H4 (cell line): ENCODE data around the gene ADARB1. TPM values are rescaled to one million over a fixed set of nuclear protein-coding genes. Genes with fewer than 3 reads are reported as not detected.
"Not testable (repeated sequence)": the region's sequence is repeated elsewhere in the genome, so short reads cannot be mapped to it uniquely, and the experiment has no call there.

ENCODE experiments used
- DNase-seq: peaks from one replicate; pipeline ENCODE4 v3.0.0-alpha.2; 2015; ENCODE audit warnings: low spot score
- total RNA-seq: library from RNA; depleted of rRNA; stranded (reverse); fragments of >200 nt; shearing (Covaris generic); gene quantifications from 2 replicates; pipeline ENCODE4 v1.2.3, GENCODE V29; 2014; rRNA removed

ADARB1 gene, protein sequence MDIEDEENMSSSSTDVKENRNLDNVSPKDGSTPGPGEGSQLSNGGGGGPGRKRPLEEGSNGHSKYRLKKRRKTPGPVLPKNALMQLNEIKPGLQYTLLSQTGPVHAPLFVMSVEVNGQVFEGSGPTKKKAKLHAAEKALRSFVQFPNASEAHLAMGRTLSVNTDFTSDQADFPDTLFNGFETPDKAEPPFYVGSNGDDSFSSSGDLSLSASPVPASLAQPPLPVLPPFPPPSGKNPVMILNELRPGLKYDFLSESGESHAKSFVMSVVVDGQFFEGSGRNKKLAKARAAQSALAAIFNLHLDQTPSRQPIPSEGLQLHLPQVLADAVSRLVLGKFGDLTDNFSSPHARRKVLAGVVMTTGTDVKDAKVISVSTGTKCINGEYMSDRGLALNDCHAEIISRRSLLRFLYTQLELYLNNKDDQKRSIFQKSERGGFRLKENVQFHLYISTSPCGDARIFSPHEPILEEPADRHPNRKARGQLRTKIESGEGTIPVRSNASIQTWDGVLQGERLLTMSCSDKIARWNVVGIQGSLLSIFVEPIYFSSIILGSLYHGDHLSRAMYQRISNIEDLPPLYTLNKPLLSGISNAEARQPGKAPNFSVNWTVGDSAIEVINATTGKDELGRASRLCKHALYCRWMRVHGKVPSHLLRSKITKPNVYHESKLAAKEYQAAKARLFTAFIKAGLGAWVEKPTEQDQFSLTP
- 5.5 and 10.2 TPM in 2 replicates for total RNA-seq

DNA sequence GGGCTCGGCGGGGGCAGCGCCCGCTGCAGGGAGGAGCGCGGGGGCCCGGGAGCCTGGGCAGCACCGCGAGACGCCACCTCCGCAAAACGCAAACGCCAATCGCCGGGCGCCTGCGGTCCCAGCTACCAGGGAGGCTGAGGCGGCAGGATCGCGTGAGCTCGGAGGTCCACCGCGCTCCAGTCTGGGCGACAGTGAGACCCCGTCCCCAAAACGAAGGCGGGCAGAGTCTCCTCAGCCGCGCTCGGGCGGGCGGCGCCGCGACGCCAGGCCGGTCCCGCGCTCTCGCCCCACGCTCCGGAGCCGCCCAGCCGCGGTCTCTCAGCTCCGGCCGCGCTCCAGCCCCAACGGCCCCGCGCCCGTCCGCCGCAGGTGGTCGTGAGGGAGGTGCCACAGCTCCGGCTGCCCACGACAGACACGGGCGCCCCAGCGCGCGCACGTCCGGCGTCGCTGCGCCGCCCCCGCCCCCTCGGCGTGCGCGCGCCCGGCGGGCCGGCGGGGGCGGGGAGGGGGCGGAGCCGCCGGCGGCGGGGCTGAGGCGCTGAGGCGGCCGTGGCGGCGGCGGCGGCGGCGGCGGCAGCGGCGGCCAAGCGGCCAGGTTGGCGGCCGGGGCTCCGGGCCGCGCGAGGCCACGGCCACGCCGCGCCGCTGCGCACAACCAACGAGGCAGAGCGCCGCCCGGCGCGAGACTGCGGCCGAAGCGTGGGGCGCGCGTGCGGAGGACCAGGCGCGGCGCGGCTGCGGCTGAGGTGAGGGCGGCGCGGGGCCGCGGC, at the start of gene ADARB1:
TSS of gene ADARB1 (plus strand) at position 533 of the 770 bp plus-strand sequence. CDS start 97,077 bp downstream, outside the sequence.
- no peak for DNase-seq

DNA sequence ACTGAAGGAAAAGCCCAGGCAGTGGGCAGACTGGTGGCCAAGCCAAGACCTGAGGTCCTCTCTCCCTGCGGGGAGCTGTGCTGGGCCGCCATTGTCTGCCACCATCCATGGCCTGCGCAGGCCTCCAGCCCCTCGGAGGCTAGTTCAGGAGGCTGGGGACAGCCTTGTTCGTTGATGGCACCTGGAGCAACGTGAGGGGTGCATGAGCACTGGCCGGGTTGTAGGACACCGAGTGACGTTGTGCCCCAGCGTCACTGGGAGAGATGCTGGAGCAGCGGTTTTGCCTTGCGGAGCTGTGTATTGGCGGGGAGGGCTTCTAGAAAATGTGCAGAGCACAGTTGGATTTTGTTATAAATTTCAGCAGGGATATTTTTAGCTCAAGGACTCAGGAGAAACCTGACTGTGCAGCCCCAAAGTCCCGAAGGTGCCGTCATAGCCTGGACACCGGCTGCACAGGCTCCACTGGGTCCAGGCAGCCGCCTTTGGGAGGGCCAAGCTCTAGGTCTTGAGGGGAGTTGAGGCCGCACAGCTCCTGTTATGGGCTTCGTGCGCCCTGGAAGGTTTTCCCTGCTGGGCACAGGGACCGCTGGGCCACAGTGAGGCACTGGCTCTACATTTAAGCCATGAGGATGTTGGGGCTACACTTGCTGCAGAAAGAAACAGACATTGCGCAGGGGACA, 48.2 kb upstream of the ADARB1 start:
- DNase-seq, result no peak

DNA sequence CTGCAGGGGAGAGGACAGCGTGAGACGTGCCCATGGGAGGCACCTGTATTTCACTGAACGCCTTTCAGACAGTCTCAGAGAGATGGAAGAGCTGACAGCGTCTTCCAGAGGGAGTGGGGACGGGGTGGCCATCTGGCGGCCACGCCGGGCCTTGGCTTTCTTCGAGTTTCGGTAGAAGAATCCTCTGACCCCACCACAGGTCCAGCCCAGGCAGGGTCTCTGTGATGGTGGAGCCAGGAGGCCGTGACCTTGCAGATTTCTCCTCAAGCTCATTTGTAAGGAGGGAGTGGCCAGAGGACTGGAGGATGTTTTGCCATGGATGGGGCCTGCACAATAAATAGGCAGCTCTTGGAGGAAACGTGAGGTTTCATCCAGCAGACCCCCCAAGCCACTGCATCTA, 47.6 kb upstream of the ADARB1 start:
- no peak for DNase-seq

DNA sequence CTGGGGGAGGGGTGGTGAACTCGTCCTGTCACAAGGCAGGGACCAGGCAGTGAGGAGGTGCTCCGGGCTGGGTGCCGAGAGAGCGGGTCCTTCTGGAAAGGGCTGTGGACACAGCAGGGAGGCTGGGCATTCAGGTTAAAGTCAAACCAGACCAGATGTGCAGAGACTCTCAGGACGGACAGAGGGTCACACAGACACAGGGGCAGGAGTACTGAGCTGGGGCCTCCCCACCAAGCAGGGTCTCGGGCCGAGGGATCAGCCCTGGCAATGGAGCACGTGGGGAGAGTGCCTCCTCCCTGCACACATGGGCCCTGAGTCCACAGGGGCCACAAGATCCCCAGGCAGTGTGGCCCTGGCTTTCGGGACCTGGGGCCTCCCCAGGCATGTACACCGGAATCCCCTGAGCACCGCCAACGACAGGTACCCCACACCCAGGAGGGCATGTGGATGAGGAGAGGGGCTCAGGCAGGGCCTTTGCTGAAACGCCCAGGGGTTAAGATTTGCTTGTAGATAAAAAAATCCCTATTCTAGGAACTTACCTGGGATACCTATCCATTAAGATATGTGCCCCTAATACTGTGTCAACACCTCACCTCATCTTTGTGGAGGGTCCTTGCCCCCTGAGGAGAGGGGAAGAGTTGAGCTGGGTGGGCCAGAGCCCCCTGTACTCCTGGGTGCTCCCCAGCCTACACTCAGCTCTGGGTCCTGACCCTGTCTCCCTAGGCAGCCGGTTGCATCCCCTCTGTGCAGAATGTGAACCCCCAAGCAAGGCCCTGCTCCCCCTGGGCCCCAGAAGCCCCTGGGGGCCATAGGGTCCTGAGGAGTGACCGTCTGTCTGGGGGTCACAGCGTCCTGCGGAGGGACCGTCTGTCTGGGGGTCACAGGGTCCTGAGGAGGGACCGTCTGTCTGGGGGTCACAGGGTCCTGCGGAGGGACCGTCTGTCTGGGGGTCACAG, 46.9 kb upstream of the ADARB1 start:
- no peak for DNase-seq

DNA sequence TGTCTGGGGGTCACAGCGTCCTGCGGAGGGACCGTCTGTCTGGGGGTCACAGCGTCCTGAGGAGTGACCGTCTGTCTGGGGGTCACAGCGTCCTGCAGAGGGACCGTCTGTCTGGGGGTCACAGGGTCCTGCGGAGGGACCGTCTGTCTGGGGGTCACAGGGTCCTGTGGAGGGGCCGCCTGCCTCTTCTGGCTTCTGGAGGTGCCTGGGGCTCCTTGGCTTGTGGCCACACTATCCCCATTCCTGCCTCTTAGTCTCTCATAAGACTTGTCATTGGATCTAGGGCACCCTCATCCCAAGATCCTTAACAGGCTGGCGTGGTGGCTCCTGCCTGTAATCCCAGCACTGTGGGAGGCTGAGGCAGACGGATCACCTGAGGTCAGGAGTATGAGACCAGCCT, 45.7 kb upstream of the ADARB1 start:
- DNase-seq, result not testable (repeated sequence)

DNA sequence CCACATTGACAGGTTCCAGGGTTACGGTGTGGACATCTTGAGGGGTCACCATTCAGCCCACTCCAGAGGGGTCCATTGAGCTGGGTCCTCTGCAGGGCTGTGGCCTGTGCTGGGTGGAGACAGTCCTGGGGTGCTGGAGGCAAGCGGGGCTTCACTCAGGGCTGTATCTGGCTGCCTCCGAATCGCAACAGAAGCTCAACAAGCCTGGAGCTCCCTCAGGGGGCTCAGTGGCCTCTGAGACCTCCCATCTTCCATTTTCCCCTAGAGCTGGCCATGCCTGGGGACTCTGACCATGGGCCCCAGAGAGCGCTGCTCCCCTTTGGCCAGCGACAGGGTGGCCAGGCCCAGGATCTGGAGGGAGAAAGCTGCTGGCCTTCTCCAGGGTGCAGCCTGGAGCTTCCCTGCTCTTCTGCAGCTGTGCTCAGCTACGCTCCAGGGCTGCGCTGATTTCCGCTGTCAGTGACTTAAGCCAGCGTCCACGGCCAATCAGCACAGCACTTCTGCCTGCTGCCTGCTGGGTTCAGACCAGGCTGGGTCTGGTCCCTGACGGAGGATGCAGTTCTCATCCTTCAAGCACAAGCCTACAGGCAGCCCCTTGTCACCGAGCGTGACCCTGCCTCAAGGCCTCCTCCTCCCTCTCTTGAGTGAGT, 45.0 kb upstream of the ADARB1 start:
- DNase-seq, result no peak

DNA sequence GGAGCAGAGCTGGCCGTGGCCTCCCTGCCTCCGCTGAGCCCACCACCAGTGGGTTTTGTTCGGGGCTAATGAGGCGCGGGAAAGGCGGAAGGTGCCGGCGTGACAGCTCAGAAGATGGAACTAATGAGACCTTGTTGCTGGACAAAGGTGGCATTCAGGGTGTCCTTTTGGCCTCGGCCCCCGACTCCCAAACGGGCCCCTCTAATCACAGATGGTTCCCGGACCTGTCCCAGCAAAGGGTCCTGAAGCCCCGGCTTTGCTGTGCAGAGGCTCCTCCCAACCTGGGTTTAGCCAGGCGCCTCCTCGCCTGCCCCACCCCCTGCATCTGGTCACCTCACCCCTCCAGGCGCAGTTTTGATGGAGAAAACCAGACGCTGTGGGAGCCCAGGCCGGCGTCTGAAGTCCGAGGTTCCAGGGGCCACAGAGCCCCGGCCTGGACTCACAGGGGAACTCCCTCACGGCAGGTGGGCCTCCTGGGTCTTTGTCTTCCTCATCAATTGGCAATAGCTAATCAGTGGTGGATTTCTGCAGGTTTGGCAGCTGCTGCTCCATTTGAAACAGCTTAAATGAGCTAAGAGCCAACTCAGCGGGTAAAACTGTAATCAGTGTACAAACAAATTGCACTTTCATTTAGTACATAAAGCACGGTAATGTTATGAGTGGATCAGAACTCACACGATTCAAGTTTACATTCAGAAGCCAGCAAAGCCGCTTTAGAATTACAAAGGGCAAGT, 44.3 kb upstream of the ADARB1 start:
- no peak for DNase-seq

DNA sequence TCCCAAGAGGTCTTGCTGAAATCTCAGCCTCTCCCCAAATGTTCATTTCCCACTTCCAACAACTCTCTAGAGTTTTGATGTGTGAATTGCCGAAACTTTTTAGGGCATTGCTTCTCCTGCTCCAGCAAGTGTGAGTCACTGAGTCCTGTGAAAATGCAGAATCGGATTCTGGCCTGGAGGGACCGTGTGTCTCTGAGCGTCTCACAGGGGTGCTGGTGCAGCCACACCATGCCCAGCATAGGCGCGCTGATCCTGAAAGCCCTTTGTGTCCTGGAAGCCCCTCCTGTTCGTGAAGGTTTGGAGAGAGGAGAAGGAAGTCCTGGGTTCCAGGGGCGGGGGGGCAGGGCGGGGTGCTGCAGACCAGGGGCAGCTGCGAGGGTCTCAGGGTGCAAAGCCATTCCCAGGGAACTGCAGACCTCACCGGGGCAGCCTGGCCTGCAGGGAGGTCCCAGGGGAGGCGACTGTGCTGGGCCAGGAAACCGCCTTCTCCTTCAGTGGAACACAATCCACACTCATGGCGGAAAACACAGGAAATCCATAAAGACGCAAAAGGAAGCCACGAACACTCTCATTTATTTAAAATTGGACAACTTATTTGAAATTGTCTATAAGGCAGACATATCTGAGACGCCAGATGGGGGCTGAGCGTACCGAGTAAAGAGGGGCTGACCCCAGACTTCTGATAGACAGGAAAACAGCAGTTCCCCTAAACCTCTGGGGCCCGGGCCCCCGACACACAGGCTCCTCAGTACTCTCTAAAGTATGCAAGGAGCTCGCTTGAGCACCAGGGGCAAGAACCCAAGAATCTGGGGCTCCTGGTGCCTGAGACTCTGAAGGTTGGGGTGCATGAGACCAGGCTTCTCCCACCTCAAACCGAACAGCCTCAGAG, 43.5 kb upstream of the ADARB1 start:
- DNase-seq, result no peak

DNA sequence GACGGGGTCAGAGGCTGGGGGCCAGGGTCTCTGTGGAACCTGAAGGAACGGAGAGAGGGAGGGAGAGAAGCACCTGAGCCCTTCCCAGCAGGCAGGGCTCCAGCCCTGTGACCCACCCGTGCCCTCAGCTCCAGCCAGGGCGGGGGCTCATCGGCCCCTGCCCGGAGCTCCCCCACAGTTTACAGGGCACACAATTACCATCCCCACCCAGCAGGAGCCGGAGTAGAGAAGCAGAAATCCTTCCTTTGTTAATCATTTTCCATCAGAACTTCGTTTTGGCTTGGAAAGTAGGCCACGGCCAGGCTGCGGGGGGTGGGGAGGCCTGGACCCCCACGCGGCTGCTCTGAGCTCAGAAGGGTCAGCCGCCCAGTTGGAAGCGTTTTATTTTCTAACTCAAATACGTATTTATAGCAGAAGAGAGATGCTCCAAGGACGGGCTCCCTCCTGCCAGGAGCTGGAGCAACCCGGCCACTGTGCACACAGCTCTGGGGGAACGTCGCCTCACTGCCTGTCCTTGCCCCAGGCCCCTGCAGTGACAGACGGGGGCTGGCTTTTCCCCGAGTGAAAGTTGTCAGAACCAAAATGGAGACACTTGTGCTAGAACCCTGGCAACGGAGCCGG, 42.7 kb upstream of the ADARB1 start:
- no peak for DNase-seq

DNA sequence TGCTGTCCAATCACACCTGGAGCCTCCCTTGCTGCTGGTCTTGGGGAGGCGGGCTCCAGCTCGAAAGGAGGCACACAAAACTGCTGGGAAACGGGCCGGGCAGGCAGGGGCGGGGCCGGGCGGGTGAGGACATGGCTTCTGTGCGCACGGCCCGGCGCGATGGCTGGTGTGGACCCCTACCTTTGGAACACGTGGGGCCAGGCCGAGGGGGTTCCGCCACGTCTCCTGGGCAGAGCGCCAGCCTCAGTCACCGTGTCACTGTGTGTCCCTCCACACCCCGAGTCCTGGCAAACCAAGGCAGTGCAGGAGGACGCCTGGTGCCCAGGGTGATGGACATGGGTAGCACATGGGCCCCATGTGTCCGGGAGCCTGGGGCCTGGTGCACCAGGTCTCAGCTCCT, 42.0 kb upstream of the ADARB1 start:
- DNase-seq, result no peak

DNA sequence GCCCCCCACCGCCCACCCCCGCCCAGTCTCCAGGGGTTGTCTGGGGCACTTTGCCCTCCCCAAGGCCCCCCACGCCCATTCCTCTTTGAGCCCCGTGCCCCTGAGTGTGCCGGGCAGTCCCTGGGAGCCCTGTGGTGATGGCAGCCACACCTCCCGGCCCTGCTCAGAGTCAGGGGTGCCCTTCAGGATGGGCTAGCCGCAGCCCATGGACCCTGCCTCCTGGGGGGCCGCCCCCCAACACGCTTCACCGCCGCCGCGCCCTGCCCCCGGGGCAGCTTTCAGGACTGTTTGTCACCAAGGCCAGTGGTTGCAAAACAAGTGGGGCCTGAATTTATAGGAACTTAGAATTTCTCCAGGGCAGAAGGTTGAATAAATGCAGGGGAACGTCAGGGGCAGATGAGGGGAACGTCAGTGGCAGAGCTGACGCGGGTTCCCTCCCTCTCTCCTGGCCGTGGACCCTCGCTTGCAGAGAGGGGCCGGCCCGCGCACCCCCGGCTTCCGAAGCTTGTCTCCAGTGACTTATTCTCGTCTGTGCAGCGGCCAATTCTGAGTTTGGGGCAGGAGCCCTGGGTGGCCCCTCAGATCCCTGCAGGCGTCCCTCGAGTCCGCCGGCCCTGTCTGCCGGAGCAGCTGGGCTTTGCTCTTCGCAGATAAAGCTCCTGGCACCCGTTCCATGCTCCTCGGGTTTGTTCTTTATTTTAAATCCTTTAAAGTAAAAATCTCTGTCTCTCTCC, 41.2 kb upstream of the ADARB1 start:
- DNase-seq, result no peak

DNA sequence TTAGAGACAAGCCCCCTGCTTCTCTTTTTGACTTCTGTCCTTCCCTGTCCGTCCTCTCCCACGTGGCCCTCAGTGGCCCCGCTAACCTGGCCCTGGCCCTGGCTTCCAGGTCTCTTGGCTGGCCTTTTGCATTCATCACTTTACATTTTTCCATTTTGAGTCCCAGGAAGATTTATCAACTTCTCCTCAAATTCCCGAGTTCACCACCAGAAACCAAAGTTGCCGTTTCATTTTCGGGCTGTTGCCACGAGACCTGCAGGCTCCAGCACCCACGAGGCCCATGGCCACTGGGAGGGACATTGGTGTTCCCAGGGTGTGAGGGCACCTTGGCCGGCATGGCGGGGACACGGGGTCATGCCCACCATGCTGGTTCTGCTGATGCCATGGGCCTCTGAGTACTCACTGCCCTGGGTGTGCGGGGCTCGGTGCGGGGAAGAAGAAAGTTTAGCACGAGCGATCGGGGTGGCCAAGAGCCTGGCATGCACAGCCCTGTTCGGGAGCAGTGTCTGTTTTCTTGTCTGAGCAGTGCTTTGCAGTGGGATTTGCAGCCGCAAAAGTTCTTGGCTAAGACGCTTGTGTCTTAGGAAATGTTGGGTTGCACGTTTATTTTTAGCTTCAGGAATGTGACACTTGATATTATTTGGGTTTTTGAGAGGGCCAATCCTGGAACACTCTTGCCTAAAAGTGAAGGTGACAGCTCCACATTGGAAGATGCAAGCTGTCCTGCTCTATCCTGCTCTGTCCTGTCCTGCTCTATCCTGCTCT, 40.4 kb upstream of the ADARB1 start:
- no peak for DNase-seq

DNA sequence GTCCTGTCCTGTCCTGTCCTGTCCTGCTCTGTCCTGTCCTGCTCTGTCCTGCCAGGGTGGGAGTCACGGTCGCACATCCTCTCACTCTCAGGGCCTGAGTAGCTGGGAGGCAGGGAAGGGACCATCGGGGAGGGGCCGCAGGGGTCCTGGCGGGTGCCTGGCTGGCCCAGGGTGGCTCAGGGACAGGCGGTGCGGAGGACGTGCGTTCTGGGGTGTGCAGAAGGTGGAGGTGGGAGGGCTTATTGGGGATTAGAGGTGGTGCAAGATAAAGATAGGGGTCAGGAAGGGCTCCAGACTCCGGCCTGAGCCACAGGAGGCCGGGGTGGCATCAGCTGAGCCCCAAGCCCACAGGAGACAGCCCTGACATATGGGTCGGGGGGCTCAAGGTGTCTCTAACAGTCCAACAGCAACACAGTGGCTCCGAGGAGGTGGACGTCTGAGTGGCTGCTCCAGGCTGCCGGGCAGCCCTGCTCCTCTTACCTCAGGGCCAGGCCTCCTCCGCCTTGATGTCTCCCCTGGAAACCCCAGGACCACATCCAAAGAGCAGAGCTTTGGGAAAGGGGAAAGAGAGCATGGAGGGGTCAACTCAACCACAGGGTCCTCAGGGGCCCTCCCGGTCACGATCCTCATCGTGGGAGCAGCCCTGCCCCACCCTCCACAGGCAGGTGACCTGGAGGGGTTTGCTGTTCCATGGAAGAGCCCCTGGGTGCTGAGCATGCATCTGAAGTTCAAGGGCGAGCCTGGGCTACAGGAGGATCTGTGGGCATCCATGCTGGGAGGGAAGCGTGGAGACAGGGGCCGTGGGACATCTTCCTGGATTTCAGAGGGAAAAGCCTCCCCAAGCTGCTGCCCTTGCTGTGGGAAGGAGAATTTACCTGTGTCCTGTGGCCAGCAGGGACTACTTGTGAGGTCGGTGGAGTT, 39.6 kb upstream of the ADARB1 start:
- no peak for DNase-seq

DNA sequence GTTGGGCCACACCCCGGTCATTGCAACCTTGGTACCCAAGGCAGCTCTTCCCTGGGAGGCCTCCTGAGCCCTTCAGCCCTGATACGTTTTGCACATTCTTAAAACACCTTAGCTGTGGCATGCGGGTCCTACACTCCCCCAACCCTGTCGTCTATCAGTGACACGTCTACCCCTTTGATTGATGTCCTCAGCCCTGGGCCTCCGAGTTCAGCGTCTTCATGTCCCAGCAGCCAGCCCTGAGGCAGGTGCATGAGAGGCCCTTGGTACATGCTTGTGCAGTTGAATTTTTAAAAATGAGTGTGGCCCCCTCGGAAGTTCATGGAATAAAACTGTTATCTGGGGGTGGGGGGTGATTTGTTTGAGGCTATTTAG, 38.9 kb upstream of the ADARB1 start:
- DNase-seq, result no peak

DNA sequence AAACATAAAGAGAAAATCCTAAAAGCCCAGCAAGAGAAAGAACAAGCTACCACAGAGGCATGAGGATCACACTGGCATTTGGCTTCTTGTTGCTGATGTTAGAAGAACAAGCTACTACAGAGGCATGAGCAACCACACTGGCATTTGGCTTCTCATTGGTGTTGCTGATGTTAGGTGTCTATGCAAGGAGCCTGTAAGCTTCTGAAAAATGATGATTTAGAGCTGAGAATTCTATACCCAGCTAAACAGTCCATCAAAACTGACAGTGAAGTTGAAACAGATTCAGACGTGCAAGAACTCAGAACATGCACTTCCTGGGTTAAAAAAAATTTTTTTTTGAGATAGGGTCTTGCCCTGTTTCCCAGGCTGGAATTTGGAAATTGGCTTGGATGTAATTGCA, 37.8 kb upstream of the ADARB1 start:
- DNase-seq, result no peak
